ENCODE measurements around the gene ENTREP1. TPM values are rescaled to one million over a fixed set of nuclear protein-coding genes. Genes with fewer than 3 reads are reported as not detected.

The ENTREP1 gene
- total and polyA plus RNA-seq, 4 donors = 0.07 to 0.33 (median 0.12) TPM

GRCh38 chr9:69307446-69308205, 17.4 kb upstream of the ENTREP1 start:
- WGBS = 90% methylated on average over 5 of the region's 5 CpGs
- TF ChIP-seq ZBTB33 (IDR thresholded peaks at IDR 0.05) (no peak), FOXA1 (IDR thresholded peaks at IDR 0.05) (no peak), REST (IDR thresholded peaks at IDR 0.05) (no peak), RAD21 (IDR thresholded peaks at IDR 0.05) (no peak)
- H3K27ac ChIP-seq (ENCODE audit: low read depth in 1 of 2, low read length in 2 of 2) = no peak overlapping the region
- peaks cover 0 to 2% (median under 1%) of the 10 kb centered on the region in 4 donors for H3K9me3 ChIP-seq (ENCODE audit: control insufficient read depth in 4 of 4, low read length in 3 of 4)
- no peaks in the 10 kb centered on the region for H3K4me1 ChIP-seq (ENCODE audit: control insufficient read depth in 4 of 4, insufficient read depth in 4 of 4, low read length in 3 of 4)
- H3K9ac ChIP-seq (ENCODE audit: low read depth in 1 of 2, low read length in 2 of 2) = no peak overlapping the region
- no peaks in the 10 kb centered on the region for H3K27me3 ChIP-seq (ENCODE audit: control insufficient read depth in 4 of 4, insufficient read depth in 4 of 4, low read length in 3 of 4)
- DNase-seq (ENCODE audit: low spot score) = no peak
- no peak overlapping the region for H3K4me3 ChIP-seq (ENCODE audit: low read depth in 1 of 3, low read length in 3 of 3)
- no peaks in the 10 kb centered on the region for H3K36me3 ChIP-seq (ENCODE audit: control insufficient read depth in 4 of 4, insufficient read depth in 3 of 4, low read depth in 1 of 4, low read length in 3 of 4)

DNA sequence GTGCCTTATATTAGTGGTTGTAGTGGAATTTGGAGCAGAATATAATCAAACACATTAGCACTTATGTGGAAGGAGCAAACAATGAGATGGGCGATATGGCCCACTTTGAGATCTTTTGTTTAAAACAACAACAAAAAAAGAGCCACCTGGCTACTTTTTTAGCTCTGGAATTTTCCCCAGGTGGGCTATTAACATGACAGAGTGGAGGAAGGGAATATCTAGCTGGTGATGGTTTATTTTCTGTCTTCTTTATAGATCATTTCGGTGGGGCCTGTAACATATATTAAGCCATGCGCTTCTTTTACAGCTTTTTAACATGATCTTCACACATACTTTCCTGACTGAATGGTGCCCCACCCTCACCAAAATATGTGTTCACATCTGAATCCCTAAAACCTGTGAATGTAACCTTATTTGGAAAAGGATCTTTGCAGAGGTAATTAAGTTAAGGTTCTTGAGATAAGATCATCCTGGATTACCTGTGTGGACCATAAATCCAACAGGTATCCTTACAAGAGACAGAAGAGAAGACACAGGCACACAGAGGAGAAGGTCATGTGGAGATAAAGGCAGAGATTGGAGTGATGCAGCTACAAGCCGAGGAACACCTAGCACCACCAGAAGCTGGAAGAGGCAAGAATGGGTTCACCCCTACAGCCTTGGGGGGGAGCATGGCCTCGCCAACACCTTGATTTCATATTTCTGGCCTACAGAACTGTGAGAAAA, 16.6 kb upstream of the ENTREP1 start:
- H3K4me3 ChIP-seq (ENCODE audit: low read depth in 1 of 3, low read length in 3 of 3) = no peak overlapping the region
- no peaks in the 10 kb centered on the region for H3K4me1 ChIP-seq (ENCODE audit: control insufficient read depth in 4 of 4, insufficient read depth in 4 of 4, low read length in 3 of 4)
- H3K27me3 ChIP-seq (ENCODE audit: control insufficient read depth in 4 of 4, insufficient read depth in 4 of 4, low read length in 3 of 4) = no peaks in the 10 kb centered on the region
- no peak overlapping the region for H3K27ac ChIP-seq (ENCODE audit: low read depth in 1 of 2, low read length in 2 of 2)
- H3K9ac ChIP-seq (ENCODE audit: low read depth in 1 of 2, low read length in 2 of 2) = no peak overlapping the region
- no peak for DNase-seq (ENCODE audit: low spot score)
- no peak for TF ChIP-seq MAX (IDR thresholded peaks at IDR 0.05)
- TF ChIP-seq RXRA (IDR thresholded peaks at IDR 0.05) = no peak
- no peak for TF ChIP-seq GABPA (IDR thresholded peaks at IDR 0.05 in 1 of 2, conservative IDR thresholded peaks at IDR 0.05 in 1 of 2)
- TF ChIP-seq HNF4G (IDR thresholded peaks at IDR 0.05) = no peak
- TF ChIP-seq CTCF (IDR thresholded peaks at IDR 0.05; ENCODE audit: low read depth, low read length, missing input control) = no peak
- H3K36me3 ChIP-seq (ENCODE audit: control insufficient read depth in 4 of 4, insufficient read depth in 3 of 4, low read depth in 1 of 4, low read length in 3 of 4) = no peaks in the 10 kb centered on the region
- peaks cover 0 to 8% (median 3%) of the 10 kb centered on the region in 4 donors for H3K9me3 ChIP-seq (ENCODE audit: control insufficient read depth in 4 of 4, low read length in 3 of 4)
- 95% methylated on average over 5 of the region's 5 CpGs for WGBS
